Measurements from ENCODE around the gene WBP11.
"Not testable (repeated sequence)": the region's sequence is repeated elsewhere in the genome, so short reads cannot be mapped to it uniquely, and the experiment has no call there.

Gene WBP11

GRCh38 chr12:14772946-14773345 is 30.3 kb downstream of the WBP11 start:
- DNase-seq (ENCODE audit: low read depth in 2 of 2) = no peak

GRCh38 chr12:14771651-14772137 is 31.6 kb downstream of the WBP11 start:
- DNase-seq (ENCODE audit: low read depth in 2 of 2) = no peak

- DNase-seq (ENCODE audit: low read depth in 2 of 2) = peak; percentile 85 to 91
Measured at GRCh38 chr12:14770496-14771461, 32.5 kb downstream of the WBP11 start.

- DNase-seq (ENCODE audit: low read depth in 2 of 2) = peak; percentile 79 to 85
Measured at GRCh38 chr12:14769969-14770495, 33.2 kb downstream of the WBP11 start.

- DNase-seq (ENCODE audit: low read depth in 2 of 2) = no peak
Measured at GRCh38 chr12:14769466-14769968, 33.8 kb downstream of the WBP11 start.

GRCh38 chr12:14768823-14769405 is 34.4 kb downstream of the WBP11 start:
- DNase-seq (ENCODE audit: low read depth in 2 of 2) = peak; percentile 28 to 36

- no peak for DNase-seq (ENCODE audit: low read depth in 2 of 2)
Measured at GRCh38 chr12:14767617-14768016, 35.7 kb downstream of the WBP11 start.

- no peak for DNase-seq (ENCODE audit: low read depth in 2 of 2)
Measured at GRCh38 chr12:14766649-14767215, 36.5 kb downstream of the WBP11 start.

GRCh38 chr12:14766020-14766419 is 37.3 kb downstream of the WBP11 start:
- DNase-seq (ENCODE audit: low read depth in 2 of 2) = not testable (repeated sequence)

GRCh38 chr12:14765398-14765797 is 37.9 kb downstream of the WBP11 start:
- DNase-seq (ENCODE audit: low read depth in 2 of 2) = no peak

- not testable (repeated sequence) for DNase-seq (ENCODE audit: low read depth in 2 of 2)
Measured at GRCh38 chr12:14759711-14760280, 43.5 kb downstream of the WBP11 start.

- no peak for DNase-seq (ENCODE audit: low read depth in 2 of 2)
Measured at GRCh38 chr12:14756334-14757143, 46.7 kb downstream of the WBP11 start.

- DNase-seq (ENCODE audit: low read depth in 2 of 2) = no peak
Measured at GRCh38 chr12:14751986-14752385, 51.3 kb downstream of the WBP11 start.

- no peak for DNase-seq (ENCODE audit: low read depth in 2 of 2)
Measured at GRCh38 chr12:14743061-14743460, 60.2 kb downstream of the WBP11 start.

GRCh38 chr12:14741942-14742341 is 61.3 kb downstream of the WBP11 start:
- no peak for DNase-seq (ENCODE audit: low read depth in 2 of 2)

- DNase-seq (ENCODE audit: low read depth in 2 of 2) = no peak
Measured at GRCh38 chr12:14741153-14741552, 62.1 kb downstream of the WBP11 start.

GRCh38 chr12:14736441-14736840 is 66.8 kb downstream of the WBP11 start:
- DNase-seq (ENCODE audit: low read depth in 2 of 2) = not testable (repeated sequence)
